Dendritic cell treated with granulocyte-macrophage colony-stimulating factor and Interleukin-4, amounts not matched to agents 40 ng/mL and 50 ng/mL, for 4 days (primary cell): ENCODE results near the gene PARP11.

Source experiments
- H3K27ac Mint-ChIP-seq: one replicate; pipeline ENCODE4 v1.8.0; 2022; ENCODE audit warnings: mild to moderate bottlenecking, mixed read lengths
- H3K27me3 Mint-ChIP-seq: one replicate; pipeline ENCODE4 v1.8.0; 2022; ENCODE audit warnings: mild to moderate bottlenecking, mixed read lengths
- H3K36me3 Mint-ChIP-seq: one replicate; pipeline ENCODE4 v1.8.0; 2022; ENCODE audit warnings: low read depth, mixed read lengths
- H3K4me1 Mint-ChIP-seq: one replicate; pipeline ENCODE4 v1.8.0; 2022; ENCODE audit warnings: low read depth, mixed read lengths
- H3K4me3 Mint-ChIP-seq: one replicate; pipeline ENCODE4 v1.8.0; 2022; ENCODE audit warnings: mild to moderate bottlenecking, moderate library complexity, mixed read lengths
- H3K9me3 Mint-ChIP-seq: one replicate; pipeline ENCODE4 v1.8.0; 2022; ENCODE audit warnings: mixed read lengths
- intact Hi-C: fragments of 100-400 bp; cut with micrococcal nuclease; formaldehyde crosslinking; loops from one replicate; pipeline ENCODE4 v1.15.0; 2022

Gene PARP11, protein sequence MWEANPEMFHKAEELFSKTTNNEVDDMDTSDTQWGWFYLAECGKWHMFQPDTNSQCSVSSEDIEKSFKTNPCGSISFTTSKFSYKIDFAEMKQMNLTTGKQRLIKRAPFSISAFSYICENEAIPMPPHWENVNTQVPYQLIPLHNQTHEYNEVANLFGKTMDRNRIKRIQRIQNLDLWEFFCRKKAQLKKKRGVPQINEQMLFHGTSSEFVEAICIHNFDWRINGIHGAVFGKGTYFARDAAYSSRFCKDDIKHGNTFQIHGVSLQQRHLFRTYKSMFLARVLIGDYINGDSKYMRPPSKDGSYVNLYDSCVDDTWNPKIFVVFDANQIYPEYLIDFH

DNA sequence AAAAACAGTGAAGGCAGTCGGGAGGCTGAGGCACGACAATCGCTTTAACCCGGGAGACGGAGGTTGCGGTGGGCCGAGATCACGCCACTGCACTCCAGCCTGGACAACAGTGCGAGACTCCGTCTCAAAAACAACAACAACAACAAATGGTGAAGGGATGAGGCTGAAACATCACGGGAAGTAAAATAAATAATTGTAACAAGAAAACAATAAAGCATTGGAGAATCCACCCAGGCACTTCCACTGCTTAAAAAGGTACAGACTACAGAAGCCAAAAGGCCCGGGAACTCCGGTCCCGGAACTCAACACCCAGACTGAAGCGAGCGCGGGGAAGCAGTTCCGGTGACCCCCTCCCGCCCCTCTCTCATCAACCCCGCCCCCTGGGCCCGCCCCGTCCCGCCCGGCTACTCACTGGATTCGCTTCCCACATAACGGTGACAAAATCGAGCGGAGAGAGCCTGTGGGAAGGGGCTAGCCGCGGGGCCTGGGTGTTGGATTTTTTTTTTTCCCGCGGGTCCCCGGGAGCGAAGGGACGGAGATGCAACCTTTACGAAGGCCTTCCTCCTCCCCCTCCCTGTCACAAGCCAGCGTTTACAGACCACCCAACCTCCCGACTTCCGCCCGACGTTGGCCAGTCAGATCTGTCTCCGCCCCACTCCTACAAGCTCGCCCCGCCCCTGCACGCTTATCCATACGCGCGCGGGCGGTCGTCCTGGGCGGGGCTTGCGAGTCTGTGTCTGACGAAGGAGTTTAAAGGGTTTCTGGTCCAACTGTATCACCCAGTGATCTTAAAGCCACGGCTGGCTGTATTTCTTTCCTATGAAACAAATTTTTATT, at the start of gene PARP11:
PARP11 (minus strand) TSS at position 600 of the 837 bp plus-strand sequence; CDS start at position 430, 170 bp downstream.
- H3K36me3 Mint-ChIP-seq, result peaks cover 8% of the 10 kb centered on the region
- peaks cover 42% of the 10 kb centered on the region for H3K4me1 Mint-ChIP-seq
- H3K4me3 Mint-ChIP-seq, result peak within 1 kb of the TSS; percentile 90
- H3K9me3 Mint-ChIP-seq, result no peaks in the 10 kb centered on the region
- intact Hi-C loops, result loop anchor here (5.0 kb wide), 4 partner anchors 399 to 664 kb away; partner anchors contain the start of genes CCND2, RAD51AP1 and TIGAR
- peaks cover 1% of the 10 kb centered on the region for H3K27me3 Mint-ChIP-seq
- peak within 1 kb of the TSS; percentile 96 for H3K27ac Mint-ChIP-seq

- no peaks in the 10 kb centered on the region for H3K9me3 Mint-ChIP-seq
- H3K27me3 Mint-ChIP-seq, result peaks cover 6% of the 10 kb centered on the region
- no peaks in the 10 kb centered on the region for H3K36me3 Mint-ChIP-seq
- no peaks in the 10 kb centered on the region for H3K4me1 Mint-ChIP-seq
- intact Hi-C loops, result no loop called here
- H3K27ac Mint-ChIP-seq, result no peak overlapping the region
- no peak overlapping the region for H3K4me3 Mint-ChIP-seq
Observed at GRCh38 chr12:3922033-3922432, 48.8 kb upstream of the PARP11 start.

DNA sequence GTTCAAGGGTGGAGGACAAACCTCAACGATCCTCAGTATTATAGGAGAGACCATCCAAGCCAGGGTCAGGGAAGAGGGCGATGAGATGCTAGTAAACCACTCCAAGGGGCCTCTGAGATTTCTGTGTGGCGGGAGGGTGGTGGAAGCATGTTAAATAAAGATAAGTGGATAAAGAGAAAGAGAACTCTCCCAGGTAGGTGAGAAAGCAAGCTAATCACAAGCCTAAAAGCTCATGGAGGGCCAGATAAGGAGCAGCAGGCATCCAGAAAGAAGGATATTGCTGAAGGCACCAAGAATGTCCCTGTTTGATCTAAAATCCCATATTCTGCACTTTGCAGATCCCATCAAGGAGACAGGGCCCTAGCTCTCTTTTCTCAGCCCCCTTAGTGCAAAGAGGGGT, 48.3 kb upstream of the PARP11 start:
- H3K27me3 Mint-ChIP-seq, result peaks cover 6% of the 10 kb centered on the region
- no peaks in the 10 kb centered on the region for H3K9me3 Mint-ChIP-seq
- no peaks in the 10 kb centered on the region for H3K36me3 Mint-ChIP-seq
- intact Hi-C loops, result no loop called here
- H3K4me3 Mint-ChIP-seq, result no peak overlapping the region
- no peaks in the 10 kb centered on the region for H3K4me1 Mint-ChIP-seq
- no peak overlapping the region for H3K27ac Mint-ChIP-seq

- Mint-ChIP-seq H3K27ac (no peak overlapping the region), H3K4me3 (no peak overlapping the region), H3K9me3 (no peaks in the 10 kb centered on the region), H3K4me1 (no peaks in the 10 kb centered on the region), H3K27me3 (peaks cover 6% of the 10 kb centered on the region), H3K36me3 (no peaks in the 10 kb centered on the region)
- intact Hi-C loops, result no loop called here
Observed at GRCh38 chr12:3921151-3921471, 47.9 kb upstream of the PARP11 start.

DNA sequence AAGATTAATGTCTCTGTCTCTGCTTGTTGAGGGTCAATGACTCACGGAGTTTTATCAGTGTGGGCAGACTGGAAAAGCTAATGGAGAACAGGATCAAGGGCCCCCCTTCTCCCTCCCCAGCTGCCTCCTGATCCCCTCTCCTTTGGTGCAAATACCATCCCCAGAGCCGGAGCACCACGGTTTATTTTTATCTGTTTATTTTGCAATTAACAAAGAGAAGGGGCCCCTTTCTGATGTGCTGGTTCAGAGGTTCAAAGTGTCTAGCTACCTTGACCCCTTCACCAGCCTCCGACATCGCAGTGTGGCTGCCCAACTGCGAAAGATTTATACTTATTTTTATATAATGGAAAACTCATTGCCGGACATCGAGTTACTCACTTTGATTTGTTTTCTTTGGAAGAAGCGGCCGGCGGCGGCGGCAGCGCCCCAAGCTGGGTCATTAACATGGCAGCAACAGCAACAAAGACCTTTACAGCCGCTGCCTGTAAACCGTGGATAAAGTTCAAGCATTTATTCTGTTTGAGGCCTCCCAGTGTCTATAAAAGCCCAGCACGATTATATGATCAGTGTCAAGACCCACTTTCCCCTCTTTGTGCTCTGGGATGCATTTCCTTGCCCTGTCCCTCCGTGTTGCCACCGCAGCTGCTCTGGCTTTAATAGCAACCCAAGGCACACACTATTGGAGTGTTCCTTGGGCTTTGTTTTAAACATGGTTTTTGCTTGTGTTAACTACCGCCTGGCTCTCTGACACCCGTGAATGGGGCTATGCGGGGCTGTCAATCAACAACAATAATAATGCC, 47.4 kb upstream of the PARP11 start:
- Mint-ChIP-seq H3K9me3 (no peaks in the 10 kb centered on the region), H3K27ac (no peak overlapping the region), H3K36me3 (no peaks in the 10 kb centered on the region), H3K27me3 (peaks cover 4% of the 10 kb centered on the region), H3K4me3 (no peak overlapping the region), H3K4me1 (no peaks in the 10 kb centered on the region)
- intact Hi-C loops, result no loop called here

GRCh38 chr12:3913278-3913677, 40.1 kb upstream of the PARP11 start:
- no peak overlapping the region for H3K27ac Mint-ChIP-seq
- H3K4me1 Mint-ChIP-seq, result peaks cover 2% of the 10 kb centered on the region
- no peaks in the 10 kb centered on the region for H3K27me3 Mint-ChIP-seq
- H3K4me3 Mint-ChIP-seq, result no peak overlapping the region
- intact Hi-C loops, result no loop called here
- H3K36me3 Mint-ChIP-seq, result no peaks in the 10 kb centered on the region
- peaks cover 14% of the 10 kb centered on the region for H3K9me3 Mint-ChIP-seq

DNA sequence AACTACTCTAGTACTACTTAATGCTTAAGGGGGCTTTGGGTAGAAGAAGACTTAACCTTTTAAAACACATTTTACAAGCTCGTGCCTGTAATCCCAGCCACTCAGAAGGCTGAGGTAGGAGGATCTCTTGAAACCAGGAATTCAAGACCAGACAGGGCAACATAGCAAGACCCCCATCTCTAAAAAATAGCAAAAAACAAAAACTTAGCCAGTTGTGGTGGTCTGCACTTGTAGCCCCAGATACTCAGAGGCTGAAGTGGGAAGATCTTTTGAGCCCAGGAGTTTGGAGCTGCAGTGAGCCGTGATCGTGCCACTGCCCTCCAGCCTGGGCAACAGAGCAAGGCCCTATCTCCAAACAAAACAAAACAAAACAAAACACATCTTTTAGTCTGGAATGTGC, 39.7 kb upstream of the PARP11 start:
- Mint-ChIP-seq H3K9me3 (peaks cover 14% of the 10 kb centered on the region), H3K36me3 (no peaks in the 10 kb centered on the region), H3K4me1 (peaks cover 6% of the 10 kb centered on the region), H3K27ac (no peak overlapping the region), H3K27me3 (no peaks in the 10 kb centered on the region), H3K4me3 (no peak overlapping the region)
- intact Hi-C loops, result no loop called here

GRCh38 chr12:3911409-3911808, 38.2 kb upstream of the PARP11 start:
- Mint-ChIP-seq H3K9me3 (peaks cover 14% of the 10 kb centered on the region), H3K36me3 (no peaks in the 10 kb centered on the region), H3K27ac (no peak overlapping the region), H3K27me3 (no peaks in the 10 kb centered on the region), H3K4me1 (peaks cover 12% of the 10 kb centered on the region), H3K4me3 (no peak overlapping the region)
- intact Hi-C loops, result no loop called here

GRCh38 chr12:3905664-3906063, 32.5 kb upstream of the PARP11 start:
- Mint-ChIP-seq H3K27ac (no peak overlapping the region), H3K36me3 (no peaks in the 10 kb centered on the region), H3K4me1 (peaks cover 12% of the 10 kb centered on the region), H3K4me3 (no peak overlapping the region), H3K9me3 (no peaks in the 10 kb centered on the region), H3K27me3 (no peaks in the 10 kb centered on the region)
- intact Hi-C loops, result no loop called here

DNA sequence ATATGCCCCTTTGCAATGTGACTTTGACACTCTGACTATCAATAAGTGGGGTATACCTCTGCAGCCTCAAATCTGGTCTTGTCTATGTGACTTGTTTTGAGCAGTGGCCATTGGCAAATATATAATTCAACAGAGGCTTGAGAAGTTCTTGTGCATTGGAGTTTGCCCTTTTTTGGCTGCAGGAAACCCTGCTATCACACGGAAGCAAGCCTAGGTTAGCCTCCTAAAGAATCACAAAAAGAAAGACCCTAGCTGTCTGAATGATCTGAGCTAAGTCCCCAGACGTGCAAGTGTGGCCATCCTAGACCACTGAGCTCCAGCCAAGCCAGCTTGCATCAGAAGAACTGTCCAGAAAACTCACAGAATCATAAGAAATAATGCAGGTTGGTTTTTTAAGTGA, 31.8 kb upstream of the PARP11 start:
- Mint-ChIP-seq H3K36me3 (no peaks in the 10 kb centered on the region), H3K4me1 (peaks cover 12% of the 10 kb centered on the region), H3K9me3 (no peaks in the 10 kb centered on the region), H3K27ac (no peak overlapping the region), H3K27me3 (no peaks in the 10 kb centered on the region), H3K4me3 (no peak overlapping the region)
- intact Hi-C loops, result no loop called here

DNA sequence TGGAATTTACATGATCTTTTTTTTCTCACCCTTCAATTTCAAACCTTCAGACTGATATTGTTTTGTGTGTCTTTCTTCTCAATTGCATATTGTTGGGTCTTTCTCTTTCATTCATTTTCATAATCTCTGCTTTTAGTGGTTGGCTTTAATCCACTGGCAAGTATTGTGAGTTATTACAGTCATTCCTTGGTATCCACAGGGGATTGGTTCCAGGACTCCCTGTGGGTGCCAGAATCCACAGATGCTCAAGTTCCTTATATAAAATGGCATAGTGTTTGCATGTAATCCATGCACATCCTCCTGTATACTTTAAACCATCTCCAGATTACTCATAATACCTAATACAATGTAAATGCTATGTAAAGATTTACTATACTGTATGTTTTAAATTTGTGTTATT, 29.7 kb upstream of the PARP11 start:
- Mint-ChIP-seq H3K4me3 (no peak overlapping the region), H3K4me1 (peaks cover 18% of the 10 kb centered on the region), H3K36me3 (no peaks in the 10 kb centered on the region), H3K27ac (no peak overlapping the region), H3K27me3 (no peaks in the 10 kb centered on the region), H3K9me3 (no peaks in the 10 kb centered on the region)
- intact Hi-C loops, result no loop called here

DNA sequence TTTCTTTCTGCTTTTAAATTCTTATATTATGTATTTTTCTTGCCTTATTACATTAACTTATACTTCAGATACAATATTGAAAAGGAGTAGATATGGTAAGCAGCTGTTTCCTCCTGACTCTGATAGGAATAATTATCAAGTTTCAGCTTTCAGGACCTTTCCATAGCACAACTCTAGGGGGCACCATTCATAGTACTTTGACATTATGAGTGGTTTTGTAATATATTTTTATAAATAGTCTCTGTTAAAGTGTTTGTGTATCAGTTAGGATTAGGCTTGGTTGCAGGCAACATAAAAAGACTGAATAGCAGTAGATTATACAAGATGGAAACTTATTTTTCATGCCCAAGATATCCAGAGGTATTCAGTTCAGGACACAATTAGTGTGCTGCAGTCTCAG, 27.9 kb upstream of the PARP11 start:
- H3K36me3 Mint-ChIP-seq, result no peaks in the 10 kb centered on the region
- no peak overlapping the region for H3K27ac Mint-ChIP-seq
- no peaks in the 10 kb centered on the region for H3K9me3 Mint-ChIP-seq
- intact Hi-C loops, result no loop called here
- peaks cover 11% of the 10 kb centered on the region for H3K4me1 Mint-ChIP-seq
- no peak overlapping the region for H3K4me3 Mint-ChIP-seq
- H3K27me3 Mint-ChIP-seq, result no peaks in the 10 kb centered on the region

DNA sequence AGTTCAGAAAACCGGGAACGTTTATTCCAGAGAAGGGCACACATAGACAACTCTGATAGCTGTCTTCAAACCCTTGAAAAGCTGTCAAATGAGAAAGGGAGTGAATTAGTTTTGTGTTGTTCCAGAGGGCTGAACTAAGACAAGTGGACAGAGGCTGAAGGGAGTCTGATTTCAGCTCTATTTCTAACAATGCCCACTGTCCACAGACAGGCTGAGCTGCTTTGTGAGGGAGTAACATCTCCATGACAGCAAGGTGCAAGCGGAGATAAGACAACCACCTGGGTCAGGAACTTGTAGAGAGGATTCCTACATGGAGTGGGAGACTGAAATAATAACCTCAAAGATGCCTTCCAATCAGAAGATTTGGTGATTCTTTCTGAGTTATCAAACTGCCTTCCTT, 25.6 kb upstream of the PARP11 start:
- Mint-ChIP-seq H3K27me3 (no peaks in the 10 kb centered on the region), H3K4me3 (no peak overlapping the region), H3K4me1 (peaks cover 11% of the 10 kb centered on the region), H3K36me3 (no peaks in the 10 kb centered on the region), H3K27ac (peak overlapping the region; percentile 94), H3K9me3 (no peaks in the 10 kb centered on the region)
- intact Hi-C loops, result no loop called here
